Dermis lymphatic vessel endothelial cell (primary cell): ENCODE results near the gene ANKRA2. TPM values are rescaled to one million over a fixed set of nuclear protein-coding genes. Genes with fewer than 3 reads are reported as not detected.

ENCODE experiments used
- total RNA-seq: library from RNA; depleted of rRNA; stranded (reverse); fragments of >200 nt; gene quantifications from 2 replicates; pipeline ENCODE4 v1.2.1, GENCODE V29; 2014

The ANKRA2 gene, protein sequence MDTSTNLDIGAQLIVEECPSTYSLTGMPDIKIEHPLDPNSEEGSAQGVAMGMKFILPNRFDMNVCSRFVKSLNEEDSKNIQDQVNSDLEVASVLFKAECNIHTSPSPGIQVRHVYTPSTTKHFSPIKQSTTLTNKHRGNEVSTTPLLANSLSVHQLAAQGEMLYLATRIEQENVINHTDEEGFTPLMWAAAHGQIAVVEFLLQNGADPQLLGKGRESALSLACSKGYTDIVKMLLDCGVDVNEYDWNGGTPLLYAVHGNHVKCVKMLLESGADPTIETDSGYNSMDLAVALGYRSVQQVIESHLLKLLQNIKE
- total RNA-seq: 13.1 and 15.6 TPM in 2 replicates

DNA sequence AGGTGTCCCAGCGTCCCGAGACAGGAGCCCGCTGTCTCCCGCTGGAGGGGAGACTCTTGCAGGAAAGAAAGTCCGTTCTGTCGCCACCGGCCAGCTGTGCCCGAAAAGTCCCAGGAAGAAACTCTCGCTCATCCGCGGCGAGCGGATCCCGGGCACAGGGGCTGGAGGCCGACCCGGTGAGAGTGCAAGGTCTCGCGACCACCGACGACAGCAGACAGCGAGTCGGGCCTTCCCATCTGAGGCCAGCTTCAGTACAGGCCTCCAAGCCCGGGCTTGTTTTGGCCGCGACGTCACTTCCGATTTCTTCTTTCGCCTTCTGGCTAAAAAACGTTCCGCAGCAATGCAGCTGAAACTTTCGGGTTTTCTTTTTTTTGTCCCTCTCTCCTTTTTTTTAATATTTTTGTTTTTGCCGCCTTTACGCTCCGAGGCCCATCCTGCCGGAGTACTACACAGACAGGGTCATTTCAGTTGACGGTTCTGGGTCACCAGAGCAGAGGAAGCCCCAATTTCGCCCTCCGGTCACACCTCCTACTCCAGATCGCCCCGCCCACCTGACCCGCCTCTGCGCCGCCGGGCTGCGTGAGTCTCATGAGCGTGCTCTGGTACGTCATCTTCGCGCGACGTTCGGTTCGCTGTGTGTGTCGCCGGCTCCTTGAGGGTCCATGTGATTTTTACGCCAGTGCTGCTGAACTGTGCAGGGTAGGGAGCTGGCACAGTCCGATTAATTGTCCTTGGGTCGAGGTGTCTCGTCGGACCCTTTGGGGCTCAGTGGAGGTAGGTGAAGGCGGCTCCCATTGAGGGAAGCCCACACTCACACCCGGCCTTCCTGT, at the start of gene ANKRA2, which contains the start of gene UTP15:
Gene ANKRA2 (minus strand): TSS at position 501 of the 830 bp plus-strand sequence. CDS start 2,758 bp downstream, outside the sequence.
Gene UTP15 (plus strand): TSS at position 605 of the 830 bp plus-strand sequence. CDS start 1,602 bp downstream, outside the sequence.

Other genes starting within 250 kb of the ANKRA2 start
- 0.09 and 0.11 TPM in 2 replicates for gene FOXD1, start 116.9 kb downstream of the ANKRA2 start, total RNA-seq
- 225 and 332 TPM in 2 replicates for gene BTF3, start 67.2 kb downstream of the ANKRA2 start, total RNA-seq
- 13.8 and 16.6 TPM in 2 replicates for gene UTP15, start 104 bp upstream of the ANKRA2 start, total RNA-seq
- gene ARHGEF28, start 60.6 kb upstream of the ANKRA2 start, total RNA-seq: 36.6 and 52.0 TPM in 2 replicates